Testis (tissue), 3 donors: ENCODE results near the gene SLC2A6. TPM values are rescaled to one million over a fixed set of nuclear protein-coding genes. Genes with fewer than 3 reads are reported as not detected.
"Not testable (repeated sequence)": the region's sequence is repeated elsewhere in the genome, so short reads cannot be mapped to it uniquely, and the experiment has no call there.

Experiments used
- DNase-seq: peaks from one replicate; pipeline ENCODE4 v3.0.0-alpha.2; 2019
- H3K27ac ChIP-seq, 2 donors: fragments of 200-600 bp; sonication (generic); one replicate each; pipeline ENCODE4 v1.5.1; 2019
- H3K27me3 ChIP-seq: fragments of 200-600 bp; sonication (generic); one replicate; pipeline ENCODE4 v1.5.1; 2019
- H3K36me3 ChIP-seq: fragments of 200-600 bp; sonication (generic); one replicate; pipeline ENCODE4 v1.5.1; 2017; ENCODE audit warnings: low read depth; ENCODE audit errors: missing control alignments
- H3K4me1 ChIP-seq: fragments of 200-600 bp; sonication (generic); one replicate; pipeline ENCODE4 v1.5.1; 2019
- H3K4me3 ChIP-seq, 2 donors: fragments of 200-600 bp; sonication (generic); one replicate each; pipeline ENCODE4 v1.5.1; 2017 to 2019
- H3K9me3 ChIP-seq: fragments of 200-600 bp; sonication (generic); one replicate; pipeline ENCODE4 v1.5.1; 2017
- POLR2A ChIP-seq: fragments of 450-650 bp; IDR thresholded peaks from one replicate; pipeline ENCODE4 v1.6.1; 2017; ENCODE audit warnings: antibody characterized with exemption, mild to moderate bottlenecking, moderate library complexity
- WGBS, 2 donors: methylation state at CpG; one replicate each; pipeline ENCODE4 v1.1.5; 2018; 5-methylcytosine and 5-hydroxymethylcytosine counted together
- intact Hi-C: fragments of 100-400 bp; cut with DNase I; formaldehyde crosslinking; loops from one replicate; pipeline ENCODE4 v1.15.1; 2023; ENCODE audit warnings: low total_unique reads
- polyA plus RNA-seq: library from polyadenylated mRNA; stranded (reverse); fragments of 350-450 nt; fragmentation: Illumina TruSeq; extraction: RNeasy Lipid Tissue Mini Kit (QIAGEN cat#74804); gene quantifications from one replicate; pipeline ENCODE4 v1.2.3, GENCODE V29; 2014; ENCODE audit warnings: low read depth, low replicate concordance; ENCODE audit not compliant: insufficient read depth
- total RNA-seq, 2 donors: library from RNA; depleted of rRNA; stranded (reverse); fragments of >200 nt; gene quantifications; one replicate each; pipeline ENCODE4 v1.2.3, GENCODE V29; 2016
- TF ChIP-seq, protein P1 (sequence below), 3 experiments: fragments of 450-650 bp in 2 of 3; fragments of 200-600 bp in 1 of 3; sonication (generic) in 1 of 3; IDR thresholded peaks; one replicate each; pipeline ENCODE4 v1.5.1; 2016 to 2019; ENCODE audit warnings: antibody characterized with exemption in 3 of 3, mild to moderate bottlenecking in 2 of 3, moderate library complexity in 1 of 3

The SLC2A6 gene
- total and polyA plus RNA-seq, 3 donors from 2014 or later: 2.6 to 3.5 (median 2.9) TPM

GRCh38 chr9:133453651-133454050 lies 25.2 kb downstream of the SLC2A6 start:
- Histone ChIP-seq H3K36me3 (no peaks in the 10 kb centered on the region), H3K9me3 (no peaks in the 10 kb centered on the region), H3K27ac (no peak overlapping the region), H3K4me3 (no peak overlapping the region), H3K4me1 (no peaks in the 10 kb centered on the region), H3K27me3 (no peaks in the 10 kb centered on the region)
- 87 to 88% methylated on average over 11 of the region's 11 CpGs for WGBS, 2 donors
- DNase-seq: no peak
- intact Hi-C loops: no loop called here
- TF ChIP-seq, protein P1, sequence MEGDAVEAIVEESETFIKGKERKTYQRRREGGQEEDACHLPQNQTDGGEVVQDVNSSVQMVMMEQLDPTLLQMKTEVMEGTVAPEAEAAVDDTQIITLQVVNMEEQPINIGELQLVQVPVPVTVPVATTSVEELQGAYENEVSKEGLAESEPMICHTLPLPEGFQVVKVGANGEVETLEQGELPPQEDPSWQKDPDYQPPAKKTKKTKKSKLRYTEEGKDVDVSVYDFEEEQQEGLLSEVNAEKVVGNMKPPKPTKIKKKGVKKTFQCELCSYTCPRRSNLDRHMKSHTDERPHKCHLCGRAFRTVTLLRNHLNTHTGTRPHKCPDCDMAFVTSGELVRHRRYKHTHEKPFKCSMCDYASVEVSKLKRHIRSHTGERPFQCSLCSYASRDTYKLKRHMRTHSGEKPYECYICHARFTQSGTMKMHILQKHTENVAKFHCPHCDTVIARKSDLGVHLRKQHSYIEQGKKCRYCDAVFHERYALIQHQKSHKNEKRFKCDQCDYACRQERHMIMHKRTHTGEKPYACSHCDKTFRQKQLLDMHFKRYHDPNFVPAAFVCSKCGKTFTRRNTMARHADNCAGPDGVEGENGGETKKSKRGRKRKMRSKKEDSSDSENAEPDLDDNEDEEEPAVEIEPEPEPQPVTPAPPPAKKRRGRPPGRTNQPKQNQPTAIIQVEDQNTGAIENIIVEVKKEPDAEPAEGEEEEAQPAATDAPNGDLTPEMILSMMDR (IDR thresholded peaks at IDR 0.05): no peak
- no peak for TF ChIP-seq POLR2A

DNA sequence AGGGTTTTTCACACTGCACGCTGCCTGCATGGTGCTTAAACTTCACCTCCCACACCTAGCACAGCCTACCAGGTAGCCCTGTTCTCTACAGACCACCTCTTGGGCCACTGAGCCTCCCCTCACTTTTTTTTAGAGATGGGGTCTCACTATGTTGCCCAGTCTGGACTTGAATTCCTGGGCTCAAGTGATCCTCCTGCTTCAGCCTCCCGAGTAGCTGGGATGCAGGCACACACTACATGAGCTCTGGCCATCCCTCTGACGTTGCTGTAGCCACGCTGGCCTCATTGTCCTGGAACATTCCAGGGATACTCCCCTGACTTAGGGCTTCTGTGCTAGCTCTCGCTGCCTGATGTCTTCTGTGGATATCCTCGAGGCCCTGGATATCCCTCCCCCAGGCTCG lies 26.3 kb downstream of the SLC2A6 start:
- Histone ChIP-seq H3K36me3 (no peaks in the 10 kb centered on the region), H3K9me3 (no peaks in the 10 kb centered on the region), H3K27me3 (no peaks in the 10 kb centered on the region), H3K27ac (no peak overlapping the region), H3K4me1 (no peaks in the 10 kb centered on the region), H3K4me3 (no peak overlapping the region)
- TF ChIP-seq, protein P1 (IDR thresholded peaks at IDR 0.05): no peak
- TF ChIP-seq POLR2A: no peak
- intact Hi-C loops: no loop called here
- 82 to 89% methylated on average over 7 of the region's 7 CpGs for WGBS, 2 donors
- DNase-seq: no peak

DNA sequence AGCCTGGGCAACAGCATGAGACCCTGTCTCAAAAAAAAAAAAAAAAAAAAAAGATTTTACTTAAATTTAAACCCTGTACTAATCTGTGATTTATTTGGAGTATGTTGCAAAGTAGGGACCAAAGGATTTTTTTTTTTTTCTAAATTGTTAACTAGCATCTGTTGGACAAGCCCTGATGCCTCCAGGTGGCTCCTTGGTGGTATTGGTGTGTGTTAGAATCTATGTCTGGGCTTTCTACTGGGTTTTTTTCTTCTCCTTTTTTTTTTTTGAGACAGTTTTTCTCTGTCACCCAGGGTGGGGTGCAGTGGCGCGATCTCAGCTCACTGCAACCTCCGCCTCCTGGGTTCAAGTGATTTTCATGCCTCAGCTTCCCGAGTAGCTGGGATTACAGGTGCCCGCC lies 27.0 kb downstream of the SLC2A6 start:
- DNase-seq, H3K27me3 ChIP-seq, H3K4me3 ChIP-seq, H3K36me3 ChIP-seq, H3K27ac ChIP-seq, H3K4me1 ChIP-seq, H3K9me3 ChIP-seq, intact Hi-C loops: not testable (repeated sequence)
- 95 to 100% methylated on average over 5 of the region's 5 CpGs for WGBS, 2 donors

GRCh38 chr9:133449760-133450159 lies 29.1 kb downstream of the SLC2A6 start:
- TF ChIP-seq, protein P1 (IDR thresholded peaks at IDR 0.05): no peak
- no peak for TF ChIP-seq POLR2A
- Histone ChIP-seq H3K27me3 (no peaks in the 10 kb centered on the region), H3K4me3 (no peak overlapping the region), H3K9me3 (no peaks in the 10 kb centered on the region), H3K27ac (no peak overlapping the region), H3K4me1 (no peaks in the 10 kb centered on the region), H3K36me3 (no peaks in the 10 kb centered on the region)
- intact Hi-C loops: no loop called here
- no peak for DNase-seq
- 95 to 100% methylated on average over 5 to 12 of the region's 12 CpGs for WGBS, 2 donors

DNA sequence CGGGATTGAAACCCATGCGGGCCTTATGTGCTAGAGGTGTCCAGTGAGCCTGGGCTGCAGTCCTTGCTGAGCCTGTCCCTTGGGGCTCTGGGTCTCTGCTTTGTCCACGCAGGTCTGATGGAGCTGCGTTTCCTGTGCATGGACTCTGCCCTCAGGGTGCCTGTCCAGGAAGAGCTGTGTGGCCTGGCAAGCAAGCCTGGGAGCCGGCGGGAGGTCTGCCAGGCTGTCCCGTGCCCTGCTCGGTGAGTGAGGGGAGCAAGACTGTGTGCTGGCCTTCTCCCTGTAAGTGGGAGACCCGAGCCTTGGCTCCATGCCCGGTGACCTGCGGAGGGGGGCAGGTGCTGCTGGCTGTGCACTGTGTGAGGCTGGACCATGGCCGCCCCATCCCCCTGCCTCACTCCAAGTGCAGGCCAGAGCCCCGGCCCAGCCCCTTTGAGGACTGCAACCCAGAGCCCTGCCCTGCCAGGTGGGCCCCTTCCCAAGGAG lies 30.4 kb downstream of the SLC2A6 start:
- no peak overlapping the region for H3K27ac ChIP-seq
- WGBS, 2 donors: 72 to 75% methylated on average over 8 to 10 of the region's 13 CpGs
- no peaks in the 10 kb centered on the region for H3K36me3 ChIP-seq
- H3K4me3 ChIP-seq: no peak overlapping the region
- no peak for DNase-seq
- no peaks in the 10 kb centered on the region for H3K9me3 ChIP-seq
- no peaks in the 10 kb centered on the region for H3K4me1 ChIP-seq
- no peaks in the 10 kb centered on the region for H3K27me3 ChIP-seq
- TF ChIP-seq, protein P1 (IDR thresholded peaks at IDR 0.05): no peak
- TF ChIP-seq POLR2A: no peak
- intact Hi-C loops: no loop called here
